Measurements from ENCODE around the gene MAD1L1.

Gene MAD1L1

DNA sequence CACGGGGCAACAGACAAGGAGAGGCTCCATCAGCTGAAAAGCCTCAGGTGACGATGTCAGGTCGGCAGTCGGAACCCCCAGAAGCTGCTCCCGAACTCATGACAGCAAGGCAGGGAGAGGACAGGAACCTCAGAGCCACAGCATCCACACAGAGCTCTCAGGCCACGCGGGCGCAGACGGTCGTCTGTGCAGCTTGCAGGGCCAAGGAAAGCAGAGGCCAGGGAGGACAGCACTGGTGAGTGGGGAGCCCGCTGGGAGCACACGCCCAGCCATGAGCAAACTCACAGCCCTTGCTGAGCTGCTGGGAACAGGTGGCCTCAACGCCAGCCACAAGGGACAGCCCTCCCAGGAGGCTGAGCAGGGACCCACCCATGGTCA is 138.9 kb downstream of the MAD1L1 start:
- TF ChIP-seq, protein P1, sequence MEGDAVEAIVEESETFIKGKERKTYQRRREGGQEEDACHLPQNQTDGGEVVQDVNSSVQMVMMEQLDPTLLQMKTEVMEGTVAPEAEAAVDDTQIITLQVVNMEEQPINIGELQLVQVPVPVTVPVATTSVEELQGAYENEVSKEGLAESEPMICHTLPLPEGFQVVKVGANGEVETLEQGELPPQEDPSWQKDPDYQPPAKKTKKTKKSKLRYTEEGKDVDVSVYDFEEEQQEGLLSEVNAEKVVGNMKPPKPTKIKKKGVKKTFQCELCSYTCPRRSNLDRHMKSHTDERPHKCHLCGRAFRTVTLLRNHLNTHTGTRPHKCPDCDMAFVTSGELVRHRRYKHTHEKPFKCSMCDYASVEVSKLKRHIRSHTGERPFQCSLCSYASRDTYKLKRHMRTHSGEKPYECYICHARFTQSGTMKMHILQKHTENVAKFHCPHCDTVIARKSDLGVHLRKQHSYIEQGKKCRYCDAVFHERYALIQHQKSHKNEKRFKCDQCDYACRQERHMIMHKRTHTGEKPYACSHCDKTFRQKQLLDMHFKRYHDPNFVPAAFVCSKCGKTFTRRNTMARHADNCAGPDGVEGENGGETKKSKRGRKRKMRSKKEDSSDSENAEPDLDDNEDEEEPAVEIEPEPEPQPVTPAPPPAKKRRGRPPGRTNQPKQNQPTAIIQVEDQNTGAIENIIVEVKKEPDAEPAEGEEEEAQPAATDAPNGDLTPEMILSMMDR (conservative IDR thresholded peaks at IDR 0.05; ENCODE audit: low read depth): no peak
- POLR2A ChIA-PET (ENCODE audit: low non-redundant PET): no interaction called here
- DNase-seq (ENCODE audit: low spot score): no peak
- CTCF ChIA-PET: no interaction called here
- H3K27ac ChIP-seq: no peak overlapping the region

DNA sequence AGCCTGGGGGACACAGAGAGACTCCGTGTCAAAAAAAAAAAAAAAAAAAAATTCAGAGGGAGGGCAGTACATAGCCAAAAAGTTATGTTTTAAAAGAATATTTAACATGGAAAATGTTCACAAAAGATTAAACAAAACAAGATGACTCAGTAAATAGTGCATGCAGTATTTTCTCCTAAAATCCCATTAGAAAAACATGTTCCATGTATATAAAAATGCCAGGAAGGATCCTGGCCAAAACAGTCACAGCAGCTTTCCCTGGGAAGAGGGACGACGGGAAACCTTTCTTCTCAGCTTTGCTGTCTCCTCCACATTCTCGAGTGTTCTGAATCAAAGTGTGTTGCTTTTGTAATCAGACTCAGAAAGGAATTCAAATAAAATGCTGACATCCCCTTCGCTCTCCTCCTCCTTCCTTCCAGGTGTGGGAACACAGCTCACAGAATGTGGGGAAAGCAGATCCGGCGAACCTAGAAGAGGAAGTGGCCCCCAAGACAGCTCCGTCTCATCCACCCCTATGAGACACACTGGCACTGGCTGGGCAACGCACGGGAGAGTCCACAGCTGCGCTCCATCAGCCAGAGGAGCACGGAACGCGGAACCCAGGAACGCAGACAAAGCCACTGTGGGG is 139.4 kb downstream of the MAD1L1 start:
- TF ChIP-seq, protein P1 (conservative IDR thresholded peaks at IDR 0.05; ENCODE audit: low read depth): no peak
- CTCF ChIA-PET: no interaction called here
- H3K27ac ChIP-seq: no peak overlapping the region
- DNase-seq (ENCODE audit: low spot score): no peak
- POLR2A ChIA-PET (ENCODE audit: low non-redundant PET): no interaction called here

DNA sequence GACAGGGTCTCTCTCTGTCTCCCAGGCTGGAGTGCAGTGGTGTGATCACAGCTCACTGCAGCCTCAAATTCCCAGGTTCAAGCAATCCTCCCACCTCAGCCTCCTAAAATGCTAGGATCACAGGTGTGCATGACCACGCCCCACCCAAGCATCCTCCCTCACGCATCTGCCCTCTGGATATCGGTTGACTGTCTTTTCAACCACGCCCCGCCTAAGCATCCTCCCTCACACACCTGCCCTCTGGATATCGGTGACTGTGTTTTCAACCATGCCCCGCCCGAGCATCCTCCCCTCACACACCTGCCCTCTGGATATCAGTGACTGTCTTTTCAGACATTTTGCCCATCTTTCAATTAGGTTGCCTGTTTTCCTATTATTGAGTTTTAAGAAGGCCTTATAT is 140.5 kb downstream of the MAD1L1 start:
- POLR2A ChIA-PET (ENCODE audit: low non-redundant PET): no interaction called here
- H3K27ac ChIP-seq: no peak overlapping the region
- peak; percentile 37 for DNase-seq (ENCODE audit: low spot score)
- CTCF ChIA-PET: no interaction called here
- TF ChIP-seq, protein P1 (conservative IDR thresholded peaks at IDR 0.05; ENCODE audit: low read depth): no peak

DNA sequence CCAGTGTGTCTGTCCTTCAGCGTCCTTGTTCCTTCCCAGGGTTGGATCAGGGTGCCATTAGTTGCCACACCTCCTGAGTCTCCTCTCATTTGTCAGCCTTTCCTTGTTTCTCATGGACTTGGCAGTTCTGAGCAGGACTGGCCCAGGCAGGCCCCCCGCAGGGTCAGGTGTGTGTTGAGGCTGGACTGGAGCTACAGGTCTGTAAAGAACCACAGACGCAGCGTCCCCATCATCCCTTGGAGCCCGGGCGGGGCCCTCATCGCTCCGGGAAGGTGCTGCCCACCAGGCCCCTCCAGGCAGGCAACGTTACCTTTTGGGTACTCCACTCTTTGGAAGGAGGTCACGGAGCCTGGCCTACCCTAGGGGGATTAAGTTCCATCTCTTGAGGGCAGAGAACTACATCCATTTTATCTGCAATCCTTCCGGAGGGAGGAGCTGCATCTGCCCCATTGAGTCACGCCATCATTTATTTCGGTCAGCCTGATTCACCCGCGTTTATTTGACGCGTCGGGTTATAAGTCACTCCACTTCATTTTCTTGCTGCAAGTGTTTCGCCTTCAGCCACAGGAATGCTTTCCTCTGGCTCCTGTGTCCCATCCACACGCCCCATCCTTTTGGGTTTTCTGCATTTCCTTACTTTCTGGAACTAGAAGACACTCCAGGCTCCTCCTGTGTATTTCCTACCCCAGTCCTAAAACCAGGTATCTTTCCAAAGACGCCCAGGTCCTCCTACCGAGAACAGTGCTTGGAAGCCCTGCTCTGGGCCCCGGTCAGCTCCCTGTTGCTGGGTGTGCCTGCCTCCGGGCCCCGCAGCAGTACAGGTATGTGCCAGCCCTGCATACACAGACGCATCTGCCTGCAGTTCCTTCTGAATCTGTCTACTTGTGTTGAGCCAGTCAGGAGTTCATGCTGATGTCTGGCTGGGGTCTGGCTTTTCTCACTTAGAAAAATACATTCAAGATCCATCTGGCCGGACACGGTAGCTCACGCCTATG is 141.9 kb downstream of the MAD1L1 start:
- ChIA-PET POLR2A (ENCODE audit: low non-redundant PET) (interaction anchor here (0.6 kb wide), 1 partner anchor 78 kb away, joined by 3 read pairs; no protein-coding TSS in a partner anchor), CTCF (no interaction called here)
- TF ChIP-seq, protein P1 (conservative IDR thresholded peaks at IDR 0.05; ENCODE audit: low read depth): no peak
- H3K27ac ChIP-seq: 0 out of 2 replicates have a peak overlapping the region, but pooled peaks have one; percentile 9
- DNase-seq (ENCODE audit: low spot score): no peak

DNA sequence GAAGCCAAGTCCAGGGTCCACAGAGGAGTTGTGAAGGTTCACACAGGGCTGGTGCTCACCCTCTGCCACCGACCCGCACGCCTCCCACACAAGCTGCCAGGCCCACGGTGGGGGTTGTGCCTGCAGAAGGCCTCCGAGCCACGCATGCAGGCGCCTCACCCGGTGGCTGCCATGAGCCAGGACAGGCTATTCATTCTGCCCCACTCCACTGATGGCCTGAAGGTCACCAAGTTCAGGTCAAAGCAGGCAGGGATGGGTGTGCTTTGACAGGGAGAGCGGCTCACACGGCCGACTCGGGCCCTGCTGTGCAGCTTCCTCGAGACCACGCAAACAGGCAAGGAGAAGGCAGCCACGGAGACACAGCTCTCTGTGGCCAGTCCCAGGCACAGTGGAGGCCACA is 143.9 kb downstream of the MAD1L1 start:
- no peak overlapping the region for H3K27ac ChIP-seq
- DNase-seq (ENCODE audit: low spot score): no peak
- TF ChIP-seq, protein P1 (conservative IDR thresholded peaks at IDR 0.05; ENCODE audit: low read depth): no peak
- POLR2A ChIA-PET (ENCODE audit: low non-redundant PET): no interaction called here
- CTCF ChIA-PET: no interaction called here

DNA sequence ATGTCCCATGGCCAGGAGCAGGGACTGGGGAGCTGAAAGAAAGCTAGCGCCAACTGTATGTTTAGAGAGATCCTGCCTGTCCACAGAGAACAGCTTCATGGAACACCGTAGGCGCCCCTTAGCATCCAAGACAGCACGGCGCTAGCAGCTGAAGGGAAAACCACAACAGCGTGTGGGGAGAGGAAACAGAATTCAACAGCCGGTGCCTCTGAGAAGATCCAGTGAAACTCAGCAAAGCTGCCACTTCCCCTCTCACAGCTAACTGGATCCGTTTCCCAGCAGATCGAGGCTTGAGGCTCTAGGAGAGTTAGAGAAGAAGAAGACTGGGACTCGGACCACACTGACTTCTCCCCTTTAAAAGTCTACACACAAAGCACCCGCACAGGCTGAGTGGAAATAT is 145.0 kb downstream of the MAD1L1 start:
- H3K27ac ChIP-seq: no peak overlapping the region
- TF ChIP-seq, protein P1 (conservative IDR thresholded peaks at IDR 0.05; ENCODE audit: low read depth): no peak
- ChIA-PET CTCF (no interaction called here), POLR2A (ENCODE audit: low non-redundant PET) (no interaction called here)
- DNase-seq (ENCODE audit: low spot score): no peak

Data from RWPE1 (cell line).